ENCODE measurements around the gene TMEM51.

The TMEM51 gene

DNA sequence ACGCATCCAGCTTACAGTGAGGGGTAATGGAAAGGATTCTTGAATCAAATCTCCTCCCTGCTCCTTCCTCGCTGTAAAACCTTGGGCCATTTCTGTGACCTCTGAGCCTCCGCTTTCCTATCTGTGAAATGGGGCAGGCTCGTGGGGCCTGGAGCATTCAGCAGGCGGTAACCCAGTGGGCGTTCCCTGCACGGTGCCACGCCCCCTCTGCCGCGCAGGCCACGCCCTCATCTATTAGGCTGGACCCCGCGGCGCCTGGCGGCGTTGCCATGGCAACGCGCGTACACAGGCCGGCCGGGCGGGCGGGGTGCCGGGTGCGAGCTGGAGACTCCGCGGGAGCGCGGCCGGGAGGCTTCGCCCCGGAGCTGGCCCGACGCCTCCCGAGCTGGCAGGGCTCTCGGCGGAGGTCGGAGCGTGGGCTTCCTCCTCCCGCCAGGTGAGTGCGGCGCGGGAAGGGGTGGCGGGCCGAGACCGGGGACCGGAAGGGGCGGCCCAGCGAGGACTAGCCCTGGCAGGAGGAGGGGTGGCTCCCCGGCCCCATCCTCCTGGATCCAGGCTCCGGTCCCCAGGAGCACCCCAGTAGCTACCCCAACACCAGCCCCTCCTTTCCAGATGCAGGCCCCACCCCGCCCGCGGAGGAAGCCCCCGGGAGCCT, 93.5 kb downstream of the TMEM51 start, which contains the start of gene FHAD1:
FHAD1 (plus strand) TSS at position 264 of the 655 bp plus-strand sequence. CDS start 4,562 bp downstream, outside the sequence.
- DNase-seq (ENCODE audit: low read depth): peak; percentile 12

- DNase-seq (ENCODE audit: low read depth): no peak
These were observed 94.7 kb downstream of the TMEM51 start for GRCh38 chr1:15248216-15248615.

GRCh38 chr1:15249081-15249480, 95.5 kb downstream of the TMEM51 start:
- no peak for DNase-seq (ENCODE audit: low read depth)

DNA sequence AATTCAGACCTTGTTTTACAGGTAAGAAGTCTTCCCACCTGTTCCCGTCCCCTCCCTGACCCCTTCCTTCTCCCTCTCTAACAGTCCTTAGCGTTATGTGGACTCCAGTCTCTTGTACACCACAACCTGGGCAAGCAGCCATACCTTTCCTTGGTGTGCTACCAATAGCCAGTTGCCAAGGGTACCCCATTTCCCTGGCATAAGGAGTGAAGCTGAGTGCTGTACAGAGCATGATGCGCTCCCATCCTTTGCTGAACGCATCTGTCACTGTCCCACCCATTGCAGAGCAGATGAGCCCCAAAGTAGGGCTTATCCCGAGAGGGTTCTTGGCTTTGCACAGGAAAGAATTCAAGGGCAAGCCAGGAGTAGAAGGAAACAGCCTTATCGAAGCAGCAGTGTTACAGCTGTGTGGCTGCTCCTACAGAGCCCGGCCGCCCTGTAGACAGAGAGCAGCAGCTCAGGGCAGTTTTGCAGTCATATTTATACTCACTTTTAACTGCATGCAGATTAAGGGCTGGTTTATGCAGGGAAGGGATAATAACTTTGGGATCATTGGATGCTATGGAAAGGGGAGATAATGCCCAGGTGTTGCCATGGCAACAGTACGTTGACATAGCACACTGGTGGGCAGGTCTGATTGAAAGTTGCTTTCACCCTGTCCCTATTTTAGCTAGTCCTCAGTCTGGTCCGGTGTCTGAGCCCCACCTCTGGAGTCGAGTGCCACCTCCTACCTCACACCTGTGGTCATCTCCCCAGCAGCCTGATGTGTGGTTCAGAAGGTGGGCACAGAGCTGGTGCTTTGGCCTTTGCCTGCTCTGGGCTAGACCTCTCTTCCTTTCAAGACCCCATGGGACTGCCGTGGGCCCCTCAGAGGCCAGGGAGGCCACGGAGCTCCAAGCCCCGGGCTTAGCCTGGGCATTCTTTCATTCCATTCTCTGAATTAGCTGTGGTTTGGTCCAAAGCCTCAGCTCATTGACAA, 98.6 kb downstream of the TMEM51 start:
- DNase-seq (ENCODE audit: low read depth): no peak

GRCh38 chr1:15254559-15254958, 101.0 kb downstream of the TMEM51 start:
- DNase-seq (ENCODE audit: low read depth): no peak

GRCh38 chr1:15255582-15256149, 102.1 kb downstream of the TMEM51 start:
- no peak for DNase-seq (ENCODE audit: low read depth)

GRCh38 chr1:15256584-15256983, 103.0 kb downstream of the TMEM51 start:
- no peak for DNase-seq (ENCODE audit: low read depth)

GRCh38 chr1:15257309-15257708, 103.8 kb downstream of the TMEM51 start:
- DNase-seq (ENCODE audit: low read depth): no peak

DNA sequence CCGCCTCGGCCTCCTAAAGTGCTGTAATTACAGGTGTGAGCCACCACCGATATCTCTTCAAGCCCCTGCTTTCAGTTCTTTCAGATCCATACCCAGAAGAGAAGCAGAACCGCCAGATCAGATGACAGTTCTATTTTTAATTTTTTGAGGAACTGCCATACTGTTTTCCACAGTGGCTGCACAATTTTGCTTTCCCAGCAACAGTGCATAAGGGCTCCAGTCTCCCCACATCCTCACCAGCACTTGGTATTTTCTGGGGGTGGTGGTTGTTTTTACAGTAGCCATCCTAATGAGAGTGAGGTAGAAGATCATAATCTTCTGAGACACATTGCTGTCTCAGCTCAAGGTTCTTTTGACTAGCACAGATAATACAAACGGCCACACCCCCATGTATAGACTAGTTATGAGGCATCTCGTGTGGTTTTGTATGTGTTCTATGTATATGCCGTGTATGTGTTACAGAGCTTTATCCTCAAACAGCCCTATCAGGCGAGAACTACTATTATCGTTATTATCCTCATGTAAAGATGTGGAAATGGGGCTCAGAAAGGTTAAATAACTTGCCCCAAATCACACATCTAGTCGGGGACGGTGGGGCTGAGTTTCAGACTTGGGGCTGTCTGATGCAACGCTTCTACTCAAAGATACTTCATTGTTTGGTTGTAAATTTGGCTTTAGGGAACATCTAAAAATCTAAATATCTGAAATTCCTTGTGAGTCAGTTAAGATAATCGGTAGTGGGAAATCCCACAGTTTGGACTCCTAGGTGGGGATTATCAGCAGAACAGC, 105.5 kb downstream of the TMEM51 start:
- DNase-seq (ENCODE audit: low read depth): no peak

DNA sequence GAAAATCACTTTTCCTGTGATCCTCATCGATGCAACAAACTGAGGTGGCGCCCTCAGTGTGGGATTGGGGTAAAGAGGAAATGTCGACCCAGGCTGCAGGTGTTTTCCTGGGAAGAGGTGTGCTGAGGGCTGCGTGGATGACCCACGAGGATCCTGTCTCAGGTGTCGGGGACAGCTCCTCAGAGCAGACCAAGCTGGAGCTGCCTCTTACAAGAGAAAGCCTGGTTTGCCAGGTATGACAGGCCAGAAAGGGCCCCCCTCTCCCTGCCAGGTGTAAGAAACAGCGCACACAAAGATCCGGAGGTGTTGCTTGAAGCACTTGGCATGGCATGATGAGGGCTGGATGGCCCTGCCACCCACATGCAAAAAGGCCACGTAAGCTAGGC, 106.1 kb downstream of the TMEM51 start:
- DNase-seq (ENCODE audit: low read depth): no peak

DNA sequence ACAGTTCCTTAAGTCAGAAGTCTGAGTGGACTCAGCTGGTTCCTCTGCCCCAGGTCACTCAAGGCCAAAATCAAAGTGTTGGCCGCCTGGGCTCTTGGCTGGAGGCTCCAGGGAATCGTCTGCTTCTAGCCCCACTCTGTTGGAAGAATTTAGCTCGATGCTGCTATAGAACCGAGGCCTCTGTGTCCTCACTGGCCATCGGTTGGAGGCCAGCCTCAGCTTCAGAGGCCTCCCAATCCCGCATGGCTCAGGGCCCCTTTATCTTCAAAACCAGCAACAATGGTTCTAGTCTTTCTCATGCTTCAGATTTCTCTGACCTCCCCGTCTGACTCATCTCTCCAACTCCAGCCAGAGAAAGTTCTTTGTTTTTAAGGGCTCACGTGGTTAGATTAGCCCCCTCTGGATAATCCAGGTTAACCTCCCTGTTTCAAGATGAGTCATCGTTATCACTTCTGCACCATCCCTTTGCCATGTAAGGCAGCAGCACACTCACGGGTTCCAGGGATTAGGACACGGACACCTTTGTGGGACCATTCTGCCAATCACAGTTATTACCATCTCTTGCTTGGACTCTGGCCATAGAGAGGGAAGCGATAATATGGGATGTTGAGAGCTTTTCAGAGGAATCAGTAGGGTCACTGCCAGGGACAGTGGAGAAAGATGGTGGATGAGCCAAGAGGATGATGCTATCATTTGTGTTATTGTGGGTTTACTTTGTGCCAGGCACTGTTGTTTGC, 107.0 kb downstream of the TMEM51 start:
- DNase-seq (ENCODE audit: low read depth): no peak

DNA sequence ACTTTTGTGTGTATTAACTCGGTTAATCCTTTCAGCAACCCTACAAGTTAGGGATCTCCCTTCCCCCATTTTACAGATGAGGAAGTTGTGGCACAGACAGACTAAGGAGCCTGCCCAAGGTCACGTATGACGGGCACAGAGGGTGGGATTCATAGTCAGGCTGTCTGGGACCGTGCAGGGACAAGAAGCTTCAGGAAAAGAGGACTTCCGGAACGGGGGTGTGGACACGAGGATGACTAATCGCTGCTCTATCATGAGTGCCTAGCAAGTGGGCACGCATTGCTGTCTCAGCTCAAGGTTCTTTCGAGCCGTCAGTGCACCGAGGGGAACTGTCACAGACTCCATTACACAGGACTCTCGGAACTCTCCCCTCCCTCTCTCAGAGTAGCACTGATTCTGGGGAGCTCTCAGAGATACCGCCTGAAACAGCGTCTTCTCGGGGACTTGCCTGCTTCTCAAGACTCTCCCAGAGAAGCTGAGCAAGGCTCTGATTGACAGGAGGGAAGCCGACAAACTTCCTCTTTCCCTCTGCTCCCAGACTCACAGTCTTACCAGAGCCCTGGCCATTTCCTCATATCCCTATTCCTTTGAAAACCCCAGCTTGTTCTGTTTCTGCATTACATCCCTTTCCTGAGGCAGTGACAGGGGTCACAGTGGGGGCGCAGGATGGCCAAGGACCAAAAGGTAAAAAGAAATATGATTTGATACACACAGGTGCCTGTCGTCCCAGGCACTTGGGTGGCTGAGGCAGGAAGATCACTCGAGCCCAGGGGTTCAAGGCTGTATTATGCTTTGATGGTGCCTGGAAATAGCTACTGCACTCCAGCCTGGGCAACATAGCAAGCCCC, 107.8 kb downstream of the TMEM51 start:
- no peak for DNase-seq (ENCODE audit: low read depth)

GRCh38 chr1:15262003-15262377, 108.4 kb downstream of the TMEM51 start:
- DNase-seq (ENCODE audit: low read depth): no peak

- DNase-seq (ENCODE audit: low read depth): no peak
These were observed 109.2 kb downstream of the TMEM51 start for GRCh38 chr1:15262706-15263105.

GRCh38 chr1:15264769-15265168, 111.2 kb downstream of the TMEM51 start:
- DNase-seq (ENCODE audit: low read depth): no peak

Data from activated T-cell treated with anti-CD3 and anti-CD28 coated beads for 1 hour (primary cell).